IMR-90 (cell line): Measurements from ENCODE around the gene TPO. TPM values are rescaled to one million over a fixed set of nuclear protein-coding genes. Genes with fewer than 3 reads are reported as not detected.

Experiments
- ATAC-seq: fragments of 200-7000 bp; cut with Tn5 transposase; 2 replicates; pipeline ENCODE4 v1.9.1; 2020; ENCODE audit warnings: low read depth, mild to moderate bottlenecking, moderate library complexity
- BruUV-seq: library from RNA; stranded (reverse); fragments of 400-500 nt; replicated peaks from 2 replicates; lab custom pipeline; 2021; lab: Mats Ljungman, UMichigan
- CTCF ChIA-PET: fragments of 300-600 bp; formaldehyde crosslinking; extraction: SDS; loops from one replicate; lab custom pipeline; 2021; ENCODE audit warnings: antibody characterized with exemption; lab: Yijun Ruan, JAX
- POLR2A ChIA-PET: fragments of 300-600 bp; sonication (Branson Sonifier 250); formaldehyde crosslinking; loops from one replicate; lab custom pipeline; 2022; ENCODE audit warnings: antibody characterized with exemption; ENCODE audit not compliant: unreplicated experiment; lab: Charles Lee
- DNase-seq: peaks from one replicate; pipeline ENCODE4 v3.0.0; 2013
- H2AFZ ChIP-seq: replicated peaks from 2 replicates; pipeline ENCODE3; 2013; ENCODE audit warnings: low read length, mild to moderate bottlenecking; ENCODE audit not compliant: poor library complexity
- H2AK5ac ChIP-seq: 2 replicates; pipeline ENCODE4 v1.6.1; 2013; ENCODE audit warnings: low read depth, low read length, inconsistent platforms
- H2AK9ac ChIP-seq: replicated peaks from 2 replicates; pipeline ENCODE3; 2013; ENCODE audit warnings: mild to moderate bottlenecking, low read depth, low read length, moderate library complexity; ENCODE audit not compliant: poor library complexity
- H2BK120ac ChIP-seq: 2 replicates; pipeline ENCODE4 v1.6.1; 2013; ENCODE audit warnings: low read depth, low read length, inconsistent platforms
- H2BK15ac ChIP-seq: 3 replicates; pipeline ENCODE4 v1.6.1; 2013; ENCODE audit warnings: low read depth, low read length, inconsistent platforms
- H2BK20ac ChIP-seq: 2 replicates; pipeline ENCODE4 v1.6.1; 2013; ENCODE audit warnings: low read depth, mild to moderate bottlenecking, inconsistent platforms, low read length, moderate library complexity
- H2BK5ac ChIP-seq: 2 replicates; pipeline ENCODE4 v1.6.1; 2013; ENCODE audit warnings: mild to moderate bottlenecking, low read depth, low read length, inconsistent platforms; ENCODE audit not compliant: poor library complexity, severe bottlenecking
- H3K14ac ChIP-seq: replicated peaks from 2 replicates; pipeline ENCODE4 v1.6.1; 2013; ENCODE audit warnings: low read depth, low read length, inconsistent platforms
- H3K18ac ChIP-seq: 2 replicates; pipeline ENCODE4 v1.6.1; 2013; ENCODE audit warnings: low read depth, low read length, control low read depth
- H3K23ac ChIP-seq: 2 replicates; pipeline ENCODE4 v1.6.1; 2013; ENCODE audit warnings: low read depth, low read length, inconsistent platforms
- H3K27ac ChIP-seq: 2 replicates; pipeline ENCODE4 v1.5.1; 2013; ENCODE audit warnings: mild to moderate bottlenecking, control low read depth, low read length; ENCODE audit not compliant: insufficient read depth
- H3K27me3 ChIP-seq: 2 replicates; pipeline ENCODE4 v1.6.1; 2013; ENCODE audit warnings: low read length; ENCODE audit not compliant: control insufficient read depth, insufficient read depth
- H3K36me3 ChIP-seq: 2 replicates; pipeline ENCODE4 v1.6.1; 2013; ENCODE audit warnings: low read length, mixed read lengths; ENCODE audit not compliant: control insufficient read depth, insufficient read depth
- H3K4ac ChIP-seq: 2 replicates; pipeline ENCODE4 v1.6.1; 2013; ENCODE audit warnings: low read depth, low read length, inconsistent platforms
- H3K4me1 ChIP-seq: 2 replicates; pipeline ENCODE4 v1.6.1; 2013; ENCODE audit warnings: low read length, mixed read lengths; ENCODE audit not compliant: control insufficient read depth, insufficient read depth
- H3K4me2 ChIP-seq: 2 replicates; pipeline ENCODE4 v1.6.1; 2013; ENCODE audit warnings: low read depth, mild to moderate bottlenecking, control low read depth, low read length, moderate library complexity
- H3K4me3 ChIP-seq: 2 replicates; pipeline ENCODE4 v1.5.1; 2013; ENCODE audit warnings: low read depth, mild to moderate bottlenecking, control low read depth, low read length, moderate library complexity; ENCODE audit not compliant: insufficient read depth
- H3K56ac ChIP-seq: 2 replicates; pipeline ENCODE4 v1.6.1; 2013; ENCODE audit warnings: low read length, inconsistent platforms; ENCODE audit not compliant: insufficient read depth; ENCODE audit errors: extremely low read depth
- H3K79me1 ChIP-seq, 2 experiments: 2 replicates each; pipeline ENCODE4 v1.6.1; 2013; ENCODE audit warnings: low read length in 2 of 2, inconsistent platforms in 1 of 2, low read depth in 1 of 2
- H3K9ac ChIP-seq: 2 replicates; pipeline ENCODE4 v1.6.1; 2013; ENCODE audit warnings: low read depth, low read length, control low read depth
- H3K9me1 ChIP-seq: 2 replicates; pipeline ENCODE4 v1.6.1; 2013; ENCODE audit warnings: low read length, inconsistent platforms; ENCODE audit not compliant: insufficient read depth
- H3K9me3 ChIP-seq: 2 replicates; pipeline ENCODE4 v1.6.1; 2013; ENCODE audit warnings: low read length; ENCODE audit not compliant: control insufficient read depth, insufficient read depth
- H4K20me1 ChIP-seq: 2 replicates; pipeline ENCODE4 v1.6.1; 2013; ENCODE audit warnings: low read length, inconsistent platforms; ENCODE audit not compliant: insufficient read depth
- H4K5ac ChIP-seq: 2 replicates; pipeline ENCODE4 v1.6.1; 2013; ENCODE audit warnings: mild to moderate bottlenecking, low read depth, low read length, control low read depth
- H4K8ac ChIP-seq, 2 experiments: 2 replicates each; pipeline ENCODE4 v1.6.1; 2013; ENCODE audit warnings: low read depth in 2 of 2, low read length in 2 of 2, control low read depth in 1 of 2, inconsistent platforms in 1 of 2
- H4K91ac ChIP-seq: 2 replicates; pipeline ENCODE4 v1.6.1; 2013; ENCODE audit warnings: low read depth, low read length, inconsistent platforms; ENCODE audit not compliant: insufficient read depth
- CEBPB ChIP-seq: IDR thresholded peaks from 2 replicates; pipeline ENCODE4 v1.6.1; 2012; ENCODE audit warnings: low read depth, low read length, improper control_type of control experiment
- NFE2L2 ChIP-seq: fragments of 150-350 bp; IDR thresholded peaks from 2 replicates; pipeline ENCODE4 v1.6.1; 2016; ENCODE audit warnings: low read depth, mild to moderate bottlenecking, low read length
- POLR2A ChIP-seq: IDR thresholded peaks from 2 replicates; pipeline ENCODE4 v1.6.1; 2012; ENCODE audit warnings: mild to moderate bottlenecking, low read depth, low read length
- RAD21 ChIP-seq: IDR thresholded peaks from 2 replicates; pipeline ENCODE4 v1.6.1; 2012; ENCODE audit warnings: low read length, improper control_type of control experiment
- WGBS, 2 experiments: methylation state at CpG; one replicate each; pipeline versions ENCODE4 v1.1.5 to v1.1.7; 2013; ENCODE audit warnings: missing lambda C conversion rate in 2 of 2; ENCODE audit not compliant: insufficient read length in 1 of 2; ENCODE audit errors: extremely low coverage in 2 of 2; 5-methylcytosine and 5-hydroxymethylcytosine counted together
- dilution Hi-C: fragments of 300-500 bp; cut with HindIII; formaldehyde crosslinking; loops from one replicate; pipeline ENCODE4 v1.14.3; 2018; ENCODE audit warnings: low sequenced_read_pairs; ENCODE audit not compliant: unreplicated experiment
- in situ Hi-C: fragments of 300-500 bp; cut with MboI; formaldehyde crosslinking; loops from 3 replicates; pipeline ENCODE4 v1.14.3; 2019; ENCODE audit warnings: low sequenced_read_pairs, inconsistent platforms, mixed read lengths
- intact Hi-C: fragments of 100-400 bp; cut with micrococcal nuclease; formaldehyde crosslinking; loops from 2 replicates; pipeline ENCODE4 v1.10.0; 2022
- polyA plus RNA-seq, 3 experiments: library from polyadenylated mRNA; depleted of rRNA; stranded (reverse); fragments of >200 nt; gene quantifications; 2 replicates each; pipeline ENCODE4 v1.2.3, GENCODE V29; 2012; ENCODE audit warnings: low replicate concordance in 1 of 3
- total RNA-seq: library from RNA; depleted of rRNA; stranded (reverse); fragments of >200 nt; gene quantifications from 2 replicates; pipeline ENCODE4 v1.2.3, GENCODE V29; 2012

TPO gene
- total and polyA plus RNA-seq, 2 of the 4 experiments (the other 2 are of a cell fraction): not detected

GRCh38 chr2:1586251-1586922 is 173.1 kb downstream of the TPO start:
- intact Hi-C loops: no loop called here
- Histone ChIP-seq H3K36me3 (no peaks in the 10 kb centered on the region), H2BK5ac (no peak overlapping the region), H3K4me3 (no peak overlapping the region), H2BK15ac (no peak overlapping the region), H3K56ac (no peak overlapping the region), H4K20me1 (0 out of 2 replicates have a peak, but pooled peaks cover 2% of the 10 kb centered on the region), H3K14ac (no peak overlapping the region), H2BK120ac (no peak overlapping the region), H3K27ac (no peak overlapping the region), H3K9ac (no peak overlapping the region), H3K18ac (no peak overlapping the region), H3K79me1 (no peaks in the 10 kb centered on the region), H4K8ac (no peak overlapping the region), H3K9me3 (0 out of 2 replicates have a peak, but pooled peaks cover 2% of the 10 kb centered on the region), H2BK20ac (no peak overlapping the region), H4K5ac (no peak overlapping the region), H2AFZ (no peak overlapping the region), H3K4ac (no peak overlapping the region), H2AK5ac (no peak overlapping the region), H2AK9ac (no peak overlapping the region), H4K91ac (no peak overlapping the region), H3K4me2 (no peak overlapping the region), H3K23ac (no peak overlapping the region), H3K27me3 (peaks cover 20% of the 10 kb centered on the region; the same call in 1 of the 2 replicates), H3K9me1 (peaks cover 4% of the 10 kb centered on the region; the same call in 1 of the 2 replicates), H3K4me1 (peaks cover 5% of the 10 kb centered on the region; the same call in 1 of the 2 replicates)
- ChIA-PET POLR2A (no interaction called here), CTCF (no interaction called here)
- BruUV-seq: no TSS peak
- no peak for DNase-seq
- 87% methylated on average over 6 of the region's 14 CpGs; no CpG with 5 or more reads in 1 of the 2 experiments for WGBS, 2 experiments
- no peak for ATAC-seq
- in situ Hi-C loops: loop anchor here (25.0 kb wide), 1 partner anchor 176 kb away; no protein-coding TSS in a partner anchor
- TF ChIP-seq RAD21 (no peak), POLR2A (no peak), CEBPB (no peak), NFE2L2 (no peak)
- dilution Hi-C loops: no loop called here
